Left forelimb (tissue), 1 donor: ENCODE results near the gene PEX11G.
"Not testable (repeated sequence)": the region's sequence is repeated elsewhere in the genome, so short reads cannot be mapped to it uniquely, and the experiment has no call there.

ENCODE experiments used
- DNase-seq: peaks from one replicate; pipeline ENCODE4 v3.0.0-alpha.2; 2018; ENCODE audit warnings: low spot score

PEX11G gene

DNA sequence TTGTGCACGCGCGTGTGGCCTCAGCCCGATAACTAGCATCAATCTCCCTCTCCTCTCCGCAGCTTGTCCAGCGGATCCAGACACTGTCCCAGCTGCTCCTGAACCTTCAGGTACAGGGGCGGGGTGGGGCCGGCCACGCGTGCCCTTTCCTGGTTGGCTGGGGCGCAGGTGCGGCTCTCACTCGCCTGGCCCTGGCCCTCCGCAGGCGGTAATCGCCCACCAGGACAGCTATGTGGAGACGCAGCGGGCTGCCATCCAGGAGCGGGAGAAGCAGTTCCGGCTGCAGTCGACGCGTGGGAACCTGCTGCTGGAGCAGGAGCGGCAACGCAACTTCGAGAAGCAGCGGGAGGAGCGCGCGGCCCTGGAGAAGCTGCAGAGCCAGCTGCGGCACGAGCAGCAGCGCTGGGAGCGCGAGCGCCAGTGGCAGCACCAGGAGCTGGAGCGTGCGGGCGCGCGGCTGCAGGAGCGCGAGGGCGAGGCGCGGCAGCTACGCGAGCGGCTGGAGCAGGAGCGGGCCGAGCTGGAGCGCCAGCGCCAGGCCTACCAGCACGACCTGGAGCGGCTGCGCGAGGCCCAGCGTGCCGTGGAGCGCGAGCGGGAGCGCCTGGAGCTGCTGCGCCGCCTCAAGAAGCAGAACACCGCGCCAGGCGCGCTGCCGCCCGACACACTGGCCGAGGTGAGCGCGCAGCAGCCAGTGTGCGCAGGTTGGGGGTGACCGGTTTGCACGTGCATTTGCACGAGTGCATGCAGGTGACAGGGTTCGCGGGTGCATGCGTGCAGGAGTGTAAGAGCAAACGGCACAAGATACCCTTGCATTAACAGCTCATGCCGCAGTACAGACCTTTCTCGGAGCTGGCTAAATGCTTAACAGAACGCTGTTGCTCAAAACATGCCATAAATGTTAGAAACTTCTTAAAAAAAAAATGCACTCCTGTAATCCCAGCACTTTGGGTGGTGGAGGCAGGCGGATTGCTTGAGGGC is 21.5 kb downstream of the PEX11G start:
- no peak for DNase-seq

- no peak for DNase-seq
Observed at GRCh38 chr19:7463575-7463974, 25.3 kb downstream of the PEX11G start.

DNA sequence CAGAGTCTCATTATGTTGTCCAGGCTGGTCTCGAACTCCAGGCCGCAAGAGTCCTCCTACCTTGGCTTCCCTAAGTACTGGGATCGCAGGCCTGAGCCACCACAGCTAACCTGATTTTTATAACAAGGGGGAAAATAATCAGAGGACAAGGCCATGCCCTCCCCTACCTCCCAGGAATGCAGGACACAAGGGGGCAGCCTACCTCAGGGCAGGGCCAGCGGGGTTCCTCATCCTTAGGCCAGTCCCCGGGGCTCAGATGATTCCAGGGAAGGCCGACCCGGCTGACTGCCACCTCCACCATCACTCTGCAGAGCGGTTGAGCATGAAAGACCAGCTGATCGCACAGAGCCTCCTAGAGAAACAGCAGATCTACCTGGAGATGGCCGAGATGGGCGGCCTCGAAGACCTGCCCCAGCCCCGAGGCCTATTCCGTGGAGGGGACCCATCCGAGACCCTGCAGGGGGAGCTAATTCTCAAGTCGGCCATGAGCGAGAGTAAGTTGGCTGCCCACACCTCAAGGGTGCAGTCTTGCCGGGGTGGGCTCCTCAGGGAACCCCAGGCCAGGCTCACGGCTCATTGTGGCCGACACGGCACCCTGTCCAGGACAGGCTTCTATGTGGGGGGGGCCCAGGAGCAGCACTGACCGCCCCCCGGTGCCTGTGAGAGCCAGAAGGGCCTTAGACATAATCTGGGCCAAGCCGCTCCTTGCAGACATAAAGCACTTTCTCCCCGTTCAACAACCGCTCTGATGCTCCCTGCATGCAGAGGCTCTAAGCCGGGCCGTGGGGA is 26.8 kb downstream of the PEX11G start:
- DNase-seq: no peak

- no peak for DNase-seq
Observed at GRCh38 chr19:7460562-7460966, 28.3 kb downstream of the PEX11G start.

DNA sequence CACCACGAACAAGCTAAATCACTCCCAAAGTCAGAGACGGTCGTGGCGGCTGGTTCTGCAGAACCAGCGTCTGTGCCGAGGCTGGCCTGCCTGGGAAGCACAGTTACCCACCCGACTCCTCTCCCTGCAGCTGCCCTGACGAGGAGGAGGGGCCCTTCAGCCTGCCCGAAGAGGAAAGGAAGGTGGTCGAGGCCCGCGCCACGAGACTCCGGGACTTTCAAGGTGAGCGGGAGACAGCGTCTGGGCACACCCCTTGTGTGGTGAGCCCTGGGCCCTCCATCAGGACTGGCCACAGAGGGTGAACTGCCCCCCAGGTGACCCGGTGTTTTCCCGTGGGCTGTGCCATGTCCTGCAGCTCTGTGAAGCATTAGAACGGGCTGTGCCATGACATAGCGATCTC is 29.1 kb downstream of the PEX11G start:
- no peak for DNase-seq

- DNase-seq: no peak
Observed at GRCh38 chr19:7458675-7459074, 30.2 kb downstream of the PEX11G start.

- no peak for DNase-seq
Observed at GRCh38 chr19:7456964-7457541, 31.8 kb downstream of the PEX11G start.

DNA sequence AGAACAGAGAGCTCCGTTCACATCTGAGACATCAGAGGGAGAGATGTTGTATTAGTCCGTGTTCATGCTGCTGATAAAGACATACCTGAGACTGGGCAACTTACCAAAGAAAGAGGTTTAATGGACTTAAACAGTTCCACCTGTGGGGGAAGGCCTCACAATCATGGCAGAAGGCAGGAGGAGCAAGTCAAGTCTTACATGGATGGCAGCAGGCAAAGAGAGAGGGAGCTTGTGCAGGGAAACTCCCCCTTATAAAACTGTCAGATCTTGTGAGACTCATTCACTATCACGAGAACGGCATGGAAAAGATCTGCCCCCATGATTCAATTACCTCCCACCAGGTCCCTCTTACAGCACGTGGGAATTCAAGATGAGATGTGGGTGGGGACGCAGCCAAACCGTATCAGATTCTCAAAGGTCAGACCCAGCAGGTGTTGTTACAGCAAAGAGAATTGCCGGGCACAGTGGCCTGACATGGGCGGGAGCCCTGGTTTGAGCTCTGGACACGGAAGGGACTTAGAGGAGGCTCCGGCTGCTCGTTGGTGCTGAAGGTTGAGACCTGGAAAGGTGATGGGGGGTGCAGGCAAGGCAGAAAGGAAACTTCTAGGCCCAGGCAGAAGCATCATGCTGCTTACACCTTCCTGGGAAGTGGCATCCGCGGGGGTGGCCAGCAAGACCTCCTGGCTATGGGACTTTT is 33.1 kb downstream of the PEX11G start:
- no peak for DNase-seq

DNA sequence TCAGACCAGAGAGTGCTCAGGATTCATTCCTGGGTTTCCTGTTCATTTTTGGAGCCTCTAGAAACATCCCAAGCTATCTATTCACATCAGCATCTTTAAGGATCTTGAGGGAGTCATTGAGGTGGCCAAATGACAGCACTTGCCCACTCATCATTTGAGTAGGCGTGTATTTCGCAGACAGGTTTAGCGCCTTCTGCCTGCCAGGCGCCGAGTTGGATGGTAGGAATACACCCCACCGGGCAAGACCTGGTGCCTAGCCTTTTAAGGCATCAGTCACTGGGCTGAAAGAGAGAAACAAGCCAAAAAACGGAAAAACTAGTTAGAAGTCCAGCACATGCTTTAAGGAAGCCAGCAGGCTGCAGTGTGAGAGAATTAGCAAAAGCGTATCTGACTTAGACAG is 33.8 kb downstream of the PEX11G start:
- DNase-seq: no peak

DNA sequence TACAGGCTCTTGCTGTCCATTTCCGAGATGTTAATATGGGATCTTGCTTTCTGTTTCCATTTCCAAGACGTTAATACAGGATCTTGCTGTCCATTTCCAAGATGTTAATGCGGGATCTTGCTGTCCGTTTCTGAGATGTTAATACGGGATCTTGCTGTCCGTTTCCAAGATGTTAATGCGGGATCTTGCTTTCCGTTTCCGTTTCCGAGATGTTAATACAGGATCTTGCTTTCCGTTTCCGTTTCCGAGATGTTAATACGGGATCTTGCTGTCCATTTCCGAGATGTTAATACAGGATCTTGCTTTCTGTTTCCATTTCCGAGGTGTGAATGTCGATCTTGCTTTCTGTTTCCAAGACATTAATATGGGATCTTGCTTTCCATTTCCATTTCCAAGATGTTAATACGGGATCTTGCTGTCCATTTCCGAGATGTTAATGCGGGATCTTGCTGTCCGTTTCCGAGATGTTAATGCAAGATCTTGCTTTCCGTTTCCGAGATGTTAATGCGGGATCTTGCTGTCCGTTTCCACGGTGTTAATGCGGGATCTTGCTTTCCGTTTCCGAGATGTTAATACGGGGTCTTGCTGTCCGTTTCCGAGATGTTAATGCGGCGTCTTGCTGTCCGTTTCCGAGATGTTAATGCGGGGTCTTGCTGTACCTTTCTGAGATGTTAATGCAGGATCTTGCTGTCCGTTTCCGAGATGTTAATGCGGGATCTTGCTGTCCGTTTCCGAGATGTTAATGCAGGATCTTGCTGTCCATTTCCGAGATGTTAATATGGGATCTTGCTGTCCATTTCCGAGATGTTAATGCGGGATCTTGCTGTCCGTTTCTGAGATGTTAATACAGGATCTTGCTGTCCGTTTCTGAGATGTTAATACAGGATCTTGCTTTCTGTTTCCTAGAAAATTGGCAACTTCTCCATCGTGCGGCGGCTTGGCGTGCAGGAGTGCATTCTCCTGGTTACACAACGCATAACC is 38.3 kb downstream of the PEX11G start:
- DNase-seq: peak; percentile 84

GRCh38 chr19:7449391-7450070 is 39.3 kb downstream of the PEX11G start:
- DNase-seq: not testable (repeated sequence)

DNA sequence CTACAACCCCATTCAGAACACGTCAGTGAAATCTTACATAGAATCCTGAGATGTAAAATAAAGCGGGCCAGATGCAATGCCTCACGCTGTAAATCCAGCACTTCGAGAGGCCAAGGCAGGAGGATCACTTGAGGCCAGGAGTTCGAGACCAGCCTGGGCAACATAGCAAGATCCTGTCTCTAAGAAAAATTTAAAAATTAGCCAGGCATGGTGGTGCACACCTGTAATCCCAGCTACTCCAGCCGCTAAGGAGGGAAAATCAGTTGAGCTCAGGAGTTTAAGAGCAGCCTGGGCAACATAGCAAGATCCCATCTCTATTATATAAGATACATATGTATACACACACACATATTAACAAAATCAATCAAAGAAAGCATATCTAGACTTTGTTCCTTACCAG is 41.2 kb downstream of the PEX11G start:
- no peak for DNase-seq

- no peak for DNase-seq
Observed at GRCh38 chr19:7445104-7445503, 43.7 kb downstream of the PEX11G start.

GRCh38 chr19:7444042-7444441 is 44.8 kb downstream of the PEX11G start:
- no peak for DNase-seq

- no peak for DNase-seq
Observed at GRCh38 chr19:7442423-7442822, 46.4 kb downstream of the PEX11G start.

DNA sequence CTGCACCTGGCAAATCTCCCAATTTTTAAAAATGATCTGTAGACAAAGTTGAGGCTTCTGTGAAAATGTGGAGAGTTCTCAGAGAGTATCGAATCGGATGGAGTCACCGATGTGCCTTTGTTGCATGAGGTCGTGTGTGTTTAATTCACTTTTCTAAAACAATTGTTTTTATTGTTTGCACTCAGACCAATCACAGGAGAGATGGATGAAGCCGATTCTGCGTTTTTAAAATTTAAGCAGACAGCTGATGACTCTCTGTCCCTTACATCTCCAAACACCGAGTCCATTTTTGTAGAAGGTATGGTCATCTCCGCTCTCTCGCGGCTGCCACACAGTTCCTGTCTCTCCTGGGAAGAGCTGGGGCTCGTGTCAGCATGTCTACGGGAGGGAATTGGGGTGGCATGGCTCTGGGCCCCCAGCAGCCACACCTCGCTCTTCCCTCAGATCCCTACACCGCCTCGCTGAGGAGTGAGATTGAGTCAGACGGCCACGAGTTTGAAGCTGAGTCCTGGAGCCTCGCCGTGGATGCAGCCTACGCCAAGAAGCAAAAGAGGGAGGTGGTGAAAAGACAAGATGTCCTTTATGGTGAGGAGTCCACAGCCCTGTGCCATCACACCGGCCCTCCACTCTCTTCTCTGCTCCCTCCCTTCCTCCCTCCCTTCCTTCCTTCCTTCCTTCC is 47.2 kb downstream of the PEX11G start:
- DNase-seq: no peak

DNA sequence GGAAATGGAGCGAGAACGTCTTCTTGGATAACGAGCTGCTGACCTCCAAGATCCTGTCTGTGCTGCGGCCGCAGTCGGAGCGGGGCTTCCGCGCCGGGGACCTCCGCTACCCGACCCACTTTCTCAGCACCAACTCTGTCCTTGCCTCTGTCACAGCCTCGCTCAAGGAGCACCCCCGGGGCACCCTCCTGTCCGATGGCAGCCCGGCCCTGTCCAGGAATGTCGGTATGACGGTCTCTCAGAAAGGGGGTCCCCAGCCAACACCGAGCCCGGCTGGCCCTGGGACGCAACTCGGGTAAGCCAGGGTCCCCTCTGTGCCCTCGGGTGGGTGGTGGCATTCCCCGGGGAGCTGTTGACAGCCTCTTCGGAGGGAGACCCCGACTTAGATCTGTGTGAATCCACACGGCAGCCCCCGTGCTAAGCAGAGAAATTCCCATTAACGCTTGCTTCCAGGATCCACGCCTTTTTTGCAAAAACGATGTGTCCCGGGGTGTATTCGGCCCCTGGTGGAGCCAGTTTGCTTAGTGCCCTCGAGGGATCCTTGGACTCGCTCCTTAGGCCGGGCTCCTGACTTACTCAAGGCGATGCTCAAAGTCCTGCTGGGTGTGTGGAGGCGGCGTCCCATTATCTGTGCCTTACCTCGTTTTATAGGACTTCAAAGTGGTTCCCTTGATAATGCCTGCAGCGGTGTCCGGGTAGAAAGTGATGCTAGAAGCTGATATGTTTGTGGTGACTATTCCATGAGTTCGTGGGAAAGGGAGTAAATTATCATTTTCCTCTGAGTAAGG is 48.5 kb downstream of the PEX11G start:
- no peak for DNase-seq

DNA sequence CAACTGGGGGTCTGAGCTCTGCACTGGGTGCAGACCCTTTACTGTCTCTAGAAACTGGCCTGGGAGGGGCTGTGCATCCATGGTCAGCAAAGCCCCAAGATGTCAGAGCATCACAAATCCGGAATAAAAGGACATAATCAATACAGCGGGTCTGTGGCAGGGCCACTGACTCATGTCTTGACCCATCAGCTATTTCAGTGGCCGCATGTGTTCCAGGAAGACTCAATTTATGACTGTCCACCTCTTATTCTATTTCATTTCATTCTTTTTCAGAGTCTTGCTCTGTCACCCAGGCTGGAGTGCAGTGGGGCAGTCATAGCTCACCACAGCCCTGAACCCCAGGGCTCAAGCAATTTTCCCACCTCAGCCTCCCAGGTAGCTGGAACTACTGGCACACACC is 53.2 kb downstream of the PEX11G start:
- DNase-seq: no peak

- DNase-seq: no peak
Observed at GRCh38 chr19:7434391-7434790, 54.4 kb downstream of the PEX11G start.
